Urothelium cell line (cell line): Measurements from ENCODE around the gene MXD1.

ENCODE experiments used
- DNase-seq: peaks from one replicate; pipeline ENCODE4 v3.0.0; 2011; ENCODE audit warnings: low spot score, mixed read lengths
- FAIRE-seq: peaks from 2 replicates; lab custom pipeline; 2011; peaks lifted over from hg19 to GRCh38; lab: Jason Lieb, UNC

Gene MXD1

GRCh38 chr2:69975136-69975852, 60.4 kb downstream of the MXD1 start:
- DNase-seq (no peak), FAIRE-seq (no peak)

- FAIRE-seq (no peak), DNase-seq (no peak)
Measured at GRCh38 chr2:69975853-69976462, 61.0 kb downstream of the MXD1 start.

- FAIRE-seq (no peak), DNase-seq (no peak)
Measured at GRCh38 chr2:69977186-69977585, 62.3 kb downstream of the MXD1 start.

- no peak for FAIRE-seq
- no peak for DNase-seq
Measured at GRCh38 chr2:69977906-69978482, 63.1 kb downstream of the MXD1 start.

GRCh38 chr2:69979902-69980807, 65.2 kb downstream of the MXD1 start:
- DNase-seq (no peak), FAIRE-seq (no peak)

GRCh38 chr2:69983392-69983966, 68.6 kb downstream of the MXD1 start:
- FAIRE-seq: no peak
- no peak for DNase-seq

- FAIRE-seq (no peak), DNase-seq (no peak)
Measured at GRCh38 chr2:69985216-69985615, 70.3 kb downstream of the MXD1 start.

- FAIRE-seq (no peak), DNase-seq (no peak)
Measured at GRCh38 chr2:69985688-69986087, 70.8 kb downstream of the MXD1 start.

GRCh38 chr2:69986691-69987090, 71.8 kb downstream of the MXD1 start:
- DNase-seq: no peak
- no peak for FAIRE-seq

GRCh38 chr2:69988086-69988635, 73.3 kb downstream of the MXD1 start:
- FAIRE-seq (no peak), DNase-seq (no peak)

- no peak for DNase-seq
- no peak for FAIRE-seq
Measured at GRCh38 chr2:69989009-69989408, 74.1 kb downstream of the MXD1 start.

- FAIRE-seq (no peak), DNase-seq (no peak)
Measured at GRCh38 chr2:69989441-69990105, 74.7 kb downstream of the MXD1 start.
